GM23338 (cell line): ENCODE data around the gene DERA. TPM values are rescaled to one million over a fixed set of nuclear protein-coding genes. Genes with fewer than 3 reads are reported as not detected.

Experiments
- ATAC-seq: fragments of 200-7000 bp; cut with Tn5 transposase; 3 replicates; pipeline ENCODE4 v1.9.1; 2020
- DNase-seq: peaks from one replicate; pipeline ENCODE4 v3.0.0-alpha.2; 2015; ENCODE audit warnings: low spot score
- H2AFZ ChIP-seq: fragments of 200-600 bp; sonication (generic); 2 replicates; pipeline ENCODE4 v1.8.0; 2016; ENCODE audit warnings: antibody characterized with exemption, mild to moderate bottlenecking, moderate library complexity
- H3F3A ChIP-seq: fragments of 200-600 bp; sonication (generic); replicated peaks from 2 replicates; pipeline ENCODE4 v1.8.0; 2017; ENCODE audit warnings: antibody characterized with exemption, mixed run types, low read depth
- H3K27ac ChIP-seq: fragments of 200-600 bp; sonication (generic); 2 replicates; pipeline ENCODE4 v1.6.1; 2016; ENCODE audit warnings: low read depth
- H3K27me3 ChIP-seq: fragments of 200-600 bp; sonication (generic); 2 replicates; pipeline ENCODE4 v1.8.0; 2016; ENCODE audit warnings: mild to moderate bottlenecking, mixed run types, moderate library complexity; ENCODE audit not compliant: insufficient read depth
- H3K36me3 ChIP-seq: fragments of 200-600 bp; sonication (generic); 2 replicates; pipeline ENCODE4 v1.8.0; 2016; ENCODE audit warnings: mild to moderate bottlenecking; ENCODE audit not compliant: insufficient read depth
- H3K4me1 ChIP-seq: fragments of 200-600 bp; sonication (generic); 2 replicates; pipeline ENCODE4 v1.8.0; 2016; ENCODE audit warnings: mild to moderate bottlenecking, moderate library complexity; ENCODE audit not compliant: insufficient read depth
- H3K4me2 ChIP-seq: fragments of 200-600 bp; sonication (generic); 2 replicates; pipeline ENCODE4 v1.7.1; 2017; ENCODE audit warnings: mixed run types
- H3K4me3 ChIP-seq: fragments of 200-600 bp; sonication (generic); 2 replicates; pipeline ENCODE4 v1.6.1; 2016; ENCODE audit warnings: mixed run types
- H3K79me2 ChIP-seq: fragments of 200-600 bp; sonication (generic); replicated peaks from 2 replicates; pipeline ENCODE4 v1.8.0; 2017; ENCODE audit warnings: mild to moderate bottlenecking; ENCODE audit not compliant: insufficient read depth
- H3K9me2 ChIP-seq: fragments of 200-600 bp; sonication (generic); 2 replicates; pipeline ENCODE4 v1.8.0; 2017; ENCODE audit not compliant: insufficient read depth
- H4K20me1 ChIP-seq: fragments of 200-600 bp; sonication (generic); replicated peaks from 2 replicates; pipeline ENCODE4 v1.8.0; 2017; ENCODE audit warnings: mild to moderate bottlenecking; ENCODE audit not compliant: insufficient read depth
- H3K27ac Mint-ChIP-seq: 2 replicates; pipeline ENCODE4 v1.8.0; 2020; ENCODE audit warnings: inconsistent platforms, mild to moderate bottlenecking, moderate library complexity, mixed read lengths
- H3K27me3 Mint-ChIP-seq: 3 replicates; pipeline ENCODE4 v1.8.0; 2022; ENCODE audit warnings: low read depth, mild to moderate bottlenecking, moderate library complexity, mixed read lengths, inconsistent platforms; ENCODE audit not compliant: insufficient read depth, poor library complexity
- H3K36me3 Mint-ChIP-seq: 3 replicates; pipeline ENCODE4 v1.8.0; 2021; ENCODE audit warnings: low read depth, mild to moderate bottlenecking, inconsistent platforms, moderate library complexity, mixed read lengths
- H3K4me1 Mint-ChIP-seq: 3 replicates; pipeline ENCODE4 v1.8.0; 2020; ENCODE audit warnings: mild to moderate bottlenecking, inconsistent platforms, mixed read lengths
- H3K4me3 Mint-ChIP-seq: 3 replicates; pipeline ENCODE4 v1.8.0; 2021; ENCODE audit warnings: moderate library complexity, mild to moderate bottlenecking, inconsistent platforms, mixed read lengths
- H3K9me3 Mint-ChIP-seq: 3 replicates; pipeline ENCODE4 v1.8.0; 2020; ENCODE audit warnings: moderate library complexity, mild to moderate bottlenecking, inconsistent platforms, mixed read lengths
- CREB1 ChIP-seq: fragments of 250-450 bp; sonication (Bioruptor Pico); IDR thresholded peaks from 2 replicates; pipeline ENCODE4 v1.5.0; 2020; ENCODE audit warnings: low read depth, mild to moderate bottlenecking, moderate library complexity
- POLR2AphosphoS5 ChIP-seq: IDR thresholded peaks from 2 replicates; pipeline ENCODE4 v1.6.1; 2016; ENCODE audit warnings: antibody characterized with exemption, low read depth
- ZNF114 ChIP-seq: fragments of 250-450 bp; sonication (Bioruptor Pico); IDR thresholded peaks from 2 replicates; pipeline ENCODE4 v1.5.0; 2020; ENCODE audit warnings: mild to moderate bottlenecking, moderate library complexity
- ZNF462 ChIP-seq: fragments of 250-450 bp; sonication (Bioruptor Pico); IDR thresholded peaks from 2 replicates; pipeline ENCODE4 v1.5.0; 2020; ENCODE audit warnings: mild to moderate bottlenecking, moderate library complexity
- polyA plus RNA-seq: library from polyadenylated mRNA; unstranded; fragments of >200 nt; fragmentation: Nextera tagmentation; extraction: Ambion mirVana; gene quantifications from 2 replicates; pipeline ENCODE4 v1.2.1, GENCODE V29; 2016
- total RNA-seq: library from RNA; depleted of rRNA; stranded (reverse); fragments of >200 nt; shearing (Covaris generic); gene quantifications from 2 replicates; pipeline ENCODE4 v1.2.3, GENCODE V29; 2014

DERA gene
- total and polyA plus RNA-seq, 2 experiments from 2014 or later: 20.4 to 27.3 TPM

DNA sequence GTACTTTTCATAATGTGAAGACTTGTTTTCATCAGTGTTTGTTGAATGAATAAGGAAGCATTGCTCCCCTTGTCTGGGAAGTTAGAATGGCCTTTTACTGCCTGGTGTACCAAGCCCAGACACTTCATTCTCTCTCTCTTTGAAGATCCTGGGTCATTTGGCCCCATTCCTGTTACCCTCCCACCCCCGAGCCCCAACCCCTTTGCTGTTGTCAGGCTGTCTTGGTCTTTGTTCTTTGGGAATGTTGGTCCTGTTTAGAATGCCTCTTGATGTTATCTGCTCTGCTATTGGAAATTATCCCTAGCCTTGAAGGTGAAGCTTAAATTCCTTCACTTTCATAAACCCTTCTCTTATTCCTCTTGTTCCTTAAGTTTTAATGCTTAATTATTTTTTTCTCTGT, 13.8 kb downstream of the DERA start (continued):
- TF ChIP-seq ZNF462 (CRISPR knock-in tag): no peak
- TF ChIP-seq POLR2AphosphoS5: no peak

GRCh38 chr12:15928346-15928745, 17.2 kb downstream of the DERA start:
- TF ChIP-seq CREB1 (CRISPR knock-in tag): no peak
- TF ChIP-seq ZNF114: no peak
- H3K27ac ChIP-seq: no peak overlapping the region
- no peaks in the 10 kb centered on the region for H4K20me1 ChIP-seq
- no peak overlapping the region for H3K4me3 Mint-ChIP-seq
- peaks cover 45% of the 10 kb centered on the region for H3K4me1 Mint-ChIP-seq
- H3K36me3 ChIP-seq: no peaks in the 10 kb centered on the region
- H2AFZ ChIP-seq: no peak overlapping the region
- H3K79me2 ChIP-seq: no peaks in the 10 kb centered on the region
- no peak overlapping the region for H3K4me3 ChIP-seq
- DNase-seq (no peak), ATAC-seq (no peak)
- H3K27me3 ChIP-seq: no peaks in the 10 kb centered on the region
- no peak overlapping the region for H3K4me2 ChIP-seq
- H3F3A ChIP-seq: no peaks in the 10 kb centered on the region
- H3K9me3 Mint-ChIP-seq: no peaks in the 10 kb centered on the region
- peaks cover 15% of the 10 kb centered on the region for H3K4me1 ChIP-seq
- H3K36me3 Mint-ChIP-seq: no peaks in the 10 kb centered on the region; the same call in 2 of the 3 replicates
- no peaks in the 10 kb centered on the region for H3K27me3 Mint-ChIP-seq
- H3K27ac Mint-ChIP-seq: no peak overlapping the region
- no peaks in the 10 kb centered on the region for H3K9me2 ChIP-seq
